Naive B cell (primary cell): ENCODE data around the gene KMO. TPM values are rescaled to one million over a fixed set of nuclear protein-coding genes. Genes with fewer than 3 reads are reported as not detected.

Source experiments
- ATAC-seq, 2 donors: fragments of 150-1000 bp; cut with Tn5 transposase; 2 replicates each; pipeline ENCODE4 v1.10.0; 2021; ENCODE audit warnings: low read depth in 2 of 2, mild to moderate bottlenecking in 2 of 2, moderate library complexity in 2 of 2
- DNase-seq: peaks from one replicate; pipeline ENCODE4 v3.0.0; 2022
- H3K27ac Mint-ChIP-seq, 6 donors: one replicate each; pipeline ENCODE4 v1.8.0; 2020 to 2022; ENCODE audit warnings: mild to moderate bottlenecking in 6 of 6, mixed read lengths in 6 of 6, moderate library complexity in 5 of 6, inconsistent platforms in 2 of 6
- H3K27me3 Mint-ChIP-seq, 3 donors: one replicate each; pipeline ENCODE4 v1.8.0; 2021 to 2022; ENCODE audit warnings: mixed read lengths in 3 of 3, mild to moderate bottlenecking in 1 of 3
- H3K36me3 Mint-ChIP-seq, 2 donors: one replicate each; pipeline ENCODE4 v1.8.0; 2020 to 2022; ENCODE audit warnings: mixed read lengths in 2 of 2, inconsistent platforms in 1 of 2, mild to moderate bottlenecking in 1 of 2
- H3K4me1 Mint-ChIP-seq, 3 donors: one replicate each; pipeline ENCODE4 v1.8.0; 2020 to 2022; ENCODE audit warnings: mixed read lengths in 3 of 3, inconsistent platforms in 1 of 3, mild to moderate bottlenecking in 1 of 3, moderate library complexity in 1 of 3
- H3K4me3 Mint-ChIP-seq, 8 donors: one replicate each; pipeline ENCODE4 v1.8.0; 2020 to 2022; ENCODE audit warnings: mild to moderate bottlenecking in 8 of 8, mixed read lengths in 8 of 8, moderate library complexity in 8 of 8, inconsistent platforms in 2 of 8
- H3K9me3 Mint-ChIP-seq, 7 donors: one replicate each; pipeline ENCODE4 v1.8.0; 2020 to 2022; ENCODE audit warnings: mixed read lengths in 7 of 7, mild to moderate bottlenecking in 5 of 7, inconsistent platforms in 2 of 7, moderate library complexity in 1 of 7
- polyA plus RNA-seq, 6 donors: library from polyadenylated mRNA; unstranded; fragments of 300-500 nt; fragmentation: Illumina TruSeq; gene quantifications; one replicate each; pipeline ENCODE4 v1.2.3, GENCODE V29; 2021; ENCODE audit warnings: low read depth in 6 of 6

KMO gene
- polyA plus RNA-seq, 6 donors from 2014 or later: 44.0 to 70.6 (median 53.4) TPM

DNA sequence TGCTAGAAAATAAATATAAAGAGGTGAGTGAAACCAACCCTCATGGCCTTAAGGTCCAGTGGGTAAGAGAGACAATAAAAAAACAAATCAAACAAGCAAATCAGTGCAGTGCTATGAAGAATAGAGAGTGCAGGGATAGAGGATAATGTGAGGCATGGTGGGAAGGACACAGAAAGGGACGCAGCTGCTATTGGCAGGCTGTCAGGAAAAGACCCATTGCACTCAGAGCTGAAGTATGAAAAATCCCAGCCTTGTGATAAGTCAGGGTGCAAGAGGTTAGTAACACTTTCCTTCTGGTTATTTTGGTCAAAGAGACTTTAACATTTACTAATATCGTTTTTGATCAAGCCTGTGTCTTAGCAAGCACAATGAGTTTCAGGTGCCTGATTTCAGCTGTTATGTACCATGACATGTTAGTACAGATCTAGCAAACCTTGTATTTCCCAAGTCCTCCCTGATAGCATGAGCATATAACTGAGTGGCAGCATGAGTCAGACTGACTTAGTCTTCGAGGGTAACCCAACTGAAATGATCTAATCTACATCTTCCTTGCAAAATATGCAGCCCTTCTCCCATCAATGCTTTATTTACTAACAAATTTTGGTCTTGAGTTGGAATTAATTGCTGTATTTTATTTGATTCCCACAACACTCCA, 76.3 kb downstream of the KMO start:
- Mint-ChIP-seq H3K27me3 (no peaks in the 10 kb centered on the region), H3K4me3 (no peak overlapping the region), H3K4me1 (peaks cover 21 to 35% (median 27%) of the 10 kb centered on the region in 3 donors), H3K36me3 (peaks cover 1 to 3% of the 10 kb centered on the region in 2 donors), H3K27ac (peak overlapping the region in 5 of 6 donors; percentile 1 to 75 (median 59)), H3K9me3 (no peaks in the 10 kb centered on the region)
- ATAC-seq (no peak), DNase-seq (no peak)

DNA sequence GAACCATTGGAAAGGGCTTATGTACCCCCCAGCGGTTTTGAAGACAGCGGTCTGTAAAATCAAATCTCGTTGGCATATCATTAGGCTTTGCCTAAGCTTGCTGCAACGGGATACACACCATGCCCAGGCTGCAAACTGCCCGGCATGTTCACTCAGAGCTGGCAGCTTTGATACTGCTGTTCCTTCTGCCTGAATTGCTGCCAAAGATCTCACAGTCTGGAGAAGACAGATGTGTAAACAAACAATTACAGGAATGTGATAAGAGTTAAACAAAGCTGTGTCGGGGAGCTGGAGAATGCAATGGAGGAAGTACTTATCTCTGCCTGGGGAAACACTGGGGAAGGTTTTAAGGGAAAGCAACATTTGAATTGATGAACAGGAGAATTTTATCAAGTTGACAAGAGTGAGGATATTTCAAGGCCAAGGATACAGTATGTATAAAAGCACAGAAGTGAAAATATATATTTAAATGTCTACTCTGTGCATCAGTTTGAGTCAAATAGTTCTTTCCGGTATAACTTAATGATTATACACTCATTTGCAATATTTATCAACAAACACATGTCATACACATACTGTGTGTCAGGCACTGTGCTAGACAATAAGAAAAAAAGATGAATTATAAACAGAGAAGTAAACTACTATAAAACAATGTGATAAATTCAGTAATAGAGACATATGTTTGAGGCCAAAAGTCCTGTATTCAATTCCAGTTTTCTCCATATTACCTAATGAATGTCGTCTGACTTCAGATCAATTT, 78.1 kb downstream of the KMO start:
- no peaks in the 10 kb centered on the region for H3K9me3 Mint-ChIP-seq
- no peak overlapping the region for H3K4me3 Mint-ChIP-seq
- DNase-seq: no peak
- H3K27me3 Mint-ChIP-seq: no peaks in the 10 kb centered on the region
- ATAC-seq: no peak
- no peak overlapping the region for H3K27ac Mint-ChIP-seq
- no peaks in the 10 kb centered on the region for H3K36me3 Mint-ChIP-seq
- H3K4me1 Mint-ChIP-seq: peaks cover 23 to 40% (median 23%) of the 10 kb centered on the region in 3 donors

DNA sequence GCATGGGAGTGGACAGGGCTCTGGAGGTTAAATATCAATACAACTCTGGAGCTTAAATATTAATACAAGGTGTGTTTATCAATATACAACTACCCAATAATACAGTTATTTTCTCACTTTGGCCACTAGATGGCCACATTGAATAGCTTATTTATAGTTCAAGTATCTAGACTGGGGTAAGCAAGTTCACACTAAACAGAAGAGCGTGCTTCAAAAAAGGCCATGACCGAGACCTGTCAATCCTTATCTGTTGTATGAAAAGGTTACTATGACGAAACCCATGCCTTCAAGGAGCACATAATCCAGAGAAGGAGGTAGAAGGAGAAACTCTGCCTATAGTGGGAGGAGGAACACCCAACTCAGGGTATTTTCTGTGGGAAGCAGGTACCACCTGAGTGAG, 78.9 kb downstream of the KMO start:
- no peaks in the 10 kb centered on the region for H3K27me3 Mint-ChIP-seq
- H3K36me3 Mint-ChIP-seq: no peaks in the 10 kb centered on the region
- no peaks in the 10 kb centered on the region for H3K9me3 Mint-ChIP-seq
- DNase-seq: peak; percentile 58
- peak; percentile 87 to 95 for ATAC-seq
- H3K27ac Mint-ChIP-seq: no peak overlapping the region
- no peak overlapping the region for H3K4me3 Mint-ChIP-seq
- H3K4me1 Mint-ChIP-seq: peaks cover 18 to 40% (median 23%) of the 10 kb centered on the region in 3 donors

DNA sequence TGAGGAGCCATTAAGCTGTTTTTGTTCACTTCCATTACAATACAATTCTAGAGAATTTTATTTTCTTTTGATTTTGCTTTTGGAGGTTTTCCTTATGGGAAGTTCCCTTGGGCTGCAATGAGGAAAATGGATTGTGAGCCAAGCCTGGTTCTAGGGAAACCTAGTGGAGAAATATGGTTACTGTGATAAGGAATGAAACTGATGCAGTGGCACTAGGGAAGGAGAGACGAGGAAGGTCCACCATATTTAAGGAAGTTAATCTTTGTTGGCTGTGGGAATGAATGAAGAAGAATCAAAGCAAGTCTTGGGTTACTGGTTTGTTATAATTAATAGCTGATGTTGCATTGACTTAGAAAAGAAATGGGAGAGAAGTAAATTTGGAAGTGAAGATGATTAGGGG, 79.6 kb downstream of the KMO start:
- Mint-ChIP-seq H3K27ac (no peak overlapping the region), H3K36me3 (no peaks in the 10 kb centered on the region), H3K9me3 (no peaks in the 10 kb centered on the region), H3K4me1 (peaks cover 18 to 44% (median 23%) of the 10 kb centered on the region in 3 donors), H3K4me3 (no peak overlapping the region), H3K27me3 (no peaks in the 10 kb centered on the region)
- no peak for ATAC-seq
- DNase-seq: no peak

DNA sequence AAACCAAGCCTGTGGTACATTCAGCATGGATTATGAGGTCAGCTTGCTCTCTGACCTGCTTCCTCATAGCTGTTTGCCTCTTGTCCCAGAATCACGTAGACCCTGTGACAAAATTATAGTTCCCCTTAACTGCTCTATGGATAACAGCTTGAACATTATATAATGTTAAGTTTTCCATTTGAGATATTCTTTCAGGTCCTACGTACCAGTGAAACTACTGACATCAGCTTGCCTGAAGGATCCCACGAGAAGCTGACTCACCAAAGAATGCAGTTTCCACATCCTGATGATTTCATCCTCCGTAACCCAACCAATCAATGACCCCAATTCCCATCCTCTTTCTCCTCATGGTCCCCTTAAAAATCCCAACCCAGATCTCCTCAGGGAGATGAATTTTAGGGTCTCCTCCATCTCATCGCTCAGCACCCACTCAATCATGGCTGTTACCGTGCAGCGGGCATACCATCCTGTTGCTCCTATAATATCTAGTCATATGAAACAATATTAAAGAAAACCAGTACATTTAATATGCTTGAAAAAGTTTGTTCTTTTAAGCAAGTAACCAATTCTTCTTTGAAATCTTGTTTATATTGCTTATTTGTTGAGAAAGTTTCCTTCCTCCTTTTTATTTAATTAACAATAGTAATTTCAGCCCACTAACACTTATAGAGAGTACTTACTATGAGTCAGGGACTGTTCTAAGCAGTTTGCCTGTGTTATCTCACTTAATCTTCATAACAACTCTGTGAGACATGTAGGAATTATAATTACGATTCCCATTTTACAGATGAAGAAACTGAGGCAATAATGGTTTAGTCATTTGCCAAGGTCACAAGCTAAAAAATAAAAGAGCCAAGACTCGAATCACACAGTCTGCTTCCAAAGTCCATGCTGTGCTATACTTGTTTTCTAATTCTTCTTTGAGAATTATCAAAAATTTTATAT, 80.6 kb downstream of the KMO start:
- ATAC-seq (no peak), DNase-seq (no peak)
- no peaks in the 10 kb centered on the region for H3K9me3 Mint-ChIP-seq
- no peaks in the 10 kb centered on the region for H3K27me3 Mint-ChIP-seq
- no peak overlapping the region for H3K4me3 Mint-ChIP-seq
- peaks cover 10 to 34% (median 23%) of the 10 kb centered on the region in 3 donors for H3K4me1 Mint-ChIP-seq
- peak overlapping the region in 4 of 6 donors; percentile 11 to 73 (median 14) for H3K27ac Mint-ChIP-seq
- H3K36me3 Mint-ChIP-seq: no peaks in the 10 kb centered on the region

DNA sequence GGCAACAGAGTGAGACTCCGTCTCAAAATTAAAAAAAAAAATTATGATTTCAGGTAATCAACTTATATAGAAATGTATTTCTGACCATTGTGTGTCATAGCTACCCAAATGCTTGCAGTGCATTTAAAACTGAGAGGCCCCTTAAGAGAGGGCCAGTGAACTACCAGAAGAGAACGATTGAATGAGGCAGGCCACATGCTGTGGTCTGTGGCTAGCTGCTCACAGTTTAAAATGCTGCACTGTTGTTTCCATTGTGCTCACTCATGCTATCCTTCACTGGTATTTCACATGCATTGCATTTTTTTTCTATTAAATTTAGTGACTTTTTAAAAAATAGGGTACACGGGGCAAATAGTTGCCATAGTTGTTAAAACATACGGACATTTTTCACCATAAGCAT, 82.0 kb downstream of the KMO start:
- no peaks in the 10 kb centered on the region for H3K27me3 Mint-ChIP-seq
- peaks cover 13 to 25% (median 25%) of the 10 kb centered on the region in 3 donors for H3K4me1 Mint-ChIP-seq
- DNase-seq (no peak), ATAC-seq (no peak)
- no peaks in the 10 kb centered on the region for H3K9me3 Mint-ChIP-seq
- no peaks in the 10 kb centered on the region for H3K36me3 Mint-ChIP-seq
- no peak overlapping the region for H3K4me3 Mint-ChIP-seq
- H3K27ac Mint-ChIP-seq: no peak overlapping the region

DNA sequence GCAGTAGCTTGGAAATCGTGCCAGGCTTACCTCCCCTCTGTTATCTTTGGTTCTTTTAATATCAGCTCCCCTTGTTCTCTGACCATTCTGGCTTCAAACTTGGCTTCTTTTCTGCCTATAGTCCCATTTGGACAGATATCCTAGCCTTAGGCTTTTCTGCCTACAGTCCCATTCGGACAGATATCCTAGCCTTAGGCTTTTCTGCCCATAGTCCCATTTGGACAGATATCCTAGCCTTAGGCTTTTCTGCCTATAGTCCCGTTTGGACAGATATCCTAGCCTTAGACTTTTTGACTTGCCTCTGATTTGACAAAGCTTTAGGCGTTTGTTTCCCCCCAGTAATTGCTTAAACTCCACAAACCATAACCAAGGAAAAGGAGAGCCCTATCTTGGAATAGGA, 82.4 kb downstream of the KMO start:
- Mint-ChIP-seq H3K4me3 (no peak overlapping the region), H3K9me3 (no peaks in the 10 kb centered on the region), H3K27me3 (no peaks in the 10 kb centered on the region), H3K27ac (peak overlapping the region in 1 of 6 donors; percentile 49), H3K4me1 (peaks cover 13 to 25% (median 24%) of the 10 kb centered on the region in 3 donors), H3K36me3 (no peaks in the 10 kb centered on the region)
- no peak for ATAC-seq
- no peak for DNase-seq

DNA sequence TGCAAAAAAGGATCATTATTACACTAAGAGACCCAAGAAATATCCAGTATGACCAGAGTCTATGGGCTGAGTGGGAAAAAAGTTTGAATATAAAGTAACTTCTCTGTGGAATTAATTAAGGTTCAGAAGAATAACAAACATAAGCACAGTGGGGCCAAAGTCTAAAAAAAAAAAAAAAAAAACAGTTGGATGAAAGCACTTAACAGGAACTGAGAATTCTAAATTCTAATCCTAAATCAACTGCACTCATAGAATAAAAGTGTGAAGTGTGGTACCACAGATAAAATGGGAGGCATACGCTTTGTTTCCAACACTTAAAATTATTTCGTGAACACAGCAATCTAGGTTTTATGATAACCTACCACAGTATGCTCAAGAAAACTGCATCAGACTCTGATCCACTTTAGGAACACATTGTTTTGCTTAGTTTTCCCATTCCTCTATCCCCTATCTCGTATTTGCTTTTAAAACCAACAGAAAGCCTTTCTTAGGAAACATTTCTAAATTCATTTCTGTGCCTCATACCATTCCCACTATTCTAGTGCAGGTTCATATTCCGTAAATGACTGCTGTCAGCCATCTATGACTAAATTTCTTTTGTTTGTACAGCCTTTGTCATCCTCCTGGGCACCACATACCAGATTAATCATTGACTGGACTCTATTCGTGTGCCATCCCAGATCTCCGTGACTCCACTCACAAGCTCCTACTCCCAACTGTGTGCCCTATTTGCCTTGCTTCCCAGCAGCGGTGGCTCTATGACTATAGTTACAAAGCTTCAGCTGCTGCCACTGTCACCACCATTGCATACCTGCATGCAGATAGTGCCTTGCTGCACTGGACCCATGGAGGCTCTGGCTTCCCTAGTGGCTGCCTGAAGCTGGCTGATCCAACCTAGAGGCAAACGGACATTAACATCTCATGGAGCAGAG, 83.1 kb downstream of the KMO start:
- no peak overlapping the region for H3K4me3 Mint-ChIP-seq
- DNase-seq (no peak), ATAC-seq (no peak)
- H3K9me3 Mint-ChIP-seq: no peaks in the 10 kb centered on the region
- no peaks in the 10 kb centered on the region for H3K27me3 Mint-ChIP-seq
- H3K27ac Mint-ChIP-seq: peak overlapping the region in 2 of 6 donors; percentile 38 to 70
- no peaks in the 10 kb centered on the region for H3K36me3 Mint-ChIP-seq
- H3K4me1 Mint-ChIP-seq: peaks cover 12 to 25% (median 22%) of the 10 kb centered on the region in 3 donors

DNA sequence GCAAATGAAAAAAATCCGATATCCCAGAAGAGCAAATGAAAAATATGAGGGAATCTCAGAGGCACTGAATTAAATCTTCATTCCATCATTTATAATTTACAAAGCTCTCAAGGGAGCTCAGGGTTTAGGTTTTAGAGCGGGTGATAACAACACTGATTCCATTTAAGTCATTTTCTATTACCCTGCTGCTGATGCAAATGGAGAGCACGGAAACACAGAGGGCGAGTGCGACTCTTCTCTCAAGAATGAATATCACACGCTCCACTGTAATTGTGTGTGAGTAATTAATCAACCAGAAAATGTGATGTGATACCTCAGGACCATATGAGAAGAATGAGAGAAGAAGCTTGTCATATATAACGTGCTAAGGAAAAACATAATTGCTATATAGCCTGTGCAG, 85.2 kb downstream of the KMO start:
- Mint-ChIP-seq H3K27me3 (no peaks in the 10 kb centered on the region), H3K4me3 (no peak overlapping the region), H3K36me3 (peaks cover 0 to 7% of the 10 kb centered on the region in 2 donors), H3K9me3 (no peaks in the 10 kb centered on the region), H3K4me1 (peaks cover 19 to 34% (median 25%) of the 10 kb centered on the region in 3 donors), H3K27ac (no peak overlapping the region)
- DNase-seq (no peak), ATAC-seq (no peak)

DNA sequence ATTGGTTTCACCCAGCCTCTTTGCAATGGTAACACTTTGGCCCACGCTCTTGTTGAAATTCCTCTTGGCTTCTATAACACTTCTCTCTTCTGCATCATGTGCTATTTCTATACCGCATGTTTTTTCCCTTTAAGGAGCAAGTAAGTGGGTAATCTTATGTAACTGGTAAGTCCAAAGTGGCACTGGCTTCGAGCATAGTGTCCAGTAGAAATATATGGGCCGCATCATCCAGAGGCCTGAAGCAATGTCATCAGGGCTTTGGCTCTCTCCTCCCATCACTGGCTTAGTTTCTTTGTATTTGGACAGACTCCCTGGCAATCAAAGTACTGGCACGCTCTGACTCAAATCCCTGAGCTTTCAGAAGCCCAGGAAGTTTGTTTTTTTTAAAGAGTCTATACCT, 90.5 kb downstream of the KMO start:
- H3K36me3 Mint-ChIP-seq: peaks cover 0 to 7% of the 10 kb centered on the region in 2 donors
- no peaks in the 10 kb centered on the region for H3K27me3 Mint-ChIP-seq
- DNase-seq (no peak), ATAC-seq (no peak)
- H3K9me3 Mint-ChIP-seq: no peaks in the 10 kb centered on the region
- H3K27ac Mint-ChIP-seq: peak overlapping the region in 4 of 6 donors; percentile 5 to 27 (median 20)
- H3K4me1 Mint-ChIP-seq: peaks cover 12 to 37% (median 26%) of the 10 kb centered on the region in 3 donors
- H3K4me3 Mint-ChIP-seq: no peak overlapping the region

DNA sequence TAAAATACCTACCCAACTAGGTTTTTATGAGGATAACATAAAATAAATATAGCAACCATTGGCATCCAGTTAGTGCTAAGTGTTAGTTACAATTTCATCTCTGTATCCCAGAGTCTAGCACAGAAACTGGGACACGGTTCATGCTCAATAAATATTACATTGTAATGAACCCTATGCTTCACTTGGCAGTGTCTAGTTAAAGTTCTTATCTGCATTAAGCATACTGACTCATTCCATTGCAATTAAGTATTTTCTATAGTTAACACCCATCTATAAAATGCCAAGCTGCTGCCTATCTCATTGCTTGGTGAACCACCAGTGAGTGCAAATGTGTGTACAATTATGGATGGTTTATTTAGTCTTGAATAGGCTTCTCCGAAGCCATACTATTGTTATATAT, 92.8 kb downstream of the KMO start:
- peaks cover 0 to 7% of the 10 kb centered on the region in 2 donors for H3K36me3 Mint-ChIP-seq
- H3K9me3 Mint-ChIP-seq: no peaks in the 10 kb centered on the region
- H3K4me1 Mint-ChIP-seq: peaks cover 28 to 42% (median 35%) of the 10 kb centered on the region in 3 donors
- peak overlapping the region in 1 of 6 donors; percentile 49 for H3K27ac Mint-ChIP-seq
- no peak for DNase-seq
- ATAC-seq: no peak
- H3K27me3 Mint-ChIP-seq: no peaks in the 10 kb centered on the region
- no peak overlapping the region for H3K4me3 Mint-ChIP-seq

DNA sequence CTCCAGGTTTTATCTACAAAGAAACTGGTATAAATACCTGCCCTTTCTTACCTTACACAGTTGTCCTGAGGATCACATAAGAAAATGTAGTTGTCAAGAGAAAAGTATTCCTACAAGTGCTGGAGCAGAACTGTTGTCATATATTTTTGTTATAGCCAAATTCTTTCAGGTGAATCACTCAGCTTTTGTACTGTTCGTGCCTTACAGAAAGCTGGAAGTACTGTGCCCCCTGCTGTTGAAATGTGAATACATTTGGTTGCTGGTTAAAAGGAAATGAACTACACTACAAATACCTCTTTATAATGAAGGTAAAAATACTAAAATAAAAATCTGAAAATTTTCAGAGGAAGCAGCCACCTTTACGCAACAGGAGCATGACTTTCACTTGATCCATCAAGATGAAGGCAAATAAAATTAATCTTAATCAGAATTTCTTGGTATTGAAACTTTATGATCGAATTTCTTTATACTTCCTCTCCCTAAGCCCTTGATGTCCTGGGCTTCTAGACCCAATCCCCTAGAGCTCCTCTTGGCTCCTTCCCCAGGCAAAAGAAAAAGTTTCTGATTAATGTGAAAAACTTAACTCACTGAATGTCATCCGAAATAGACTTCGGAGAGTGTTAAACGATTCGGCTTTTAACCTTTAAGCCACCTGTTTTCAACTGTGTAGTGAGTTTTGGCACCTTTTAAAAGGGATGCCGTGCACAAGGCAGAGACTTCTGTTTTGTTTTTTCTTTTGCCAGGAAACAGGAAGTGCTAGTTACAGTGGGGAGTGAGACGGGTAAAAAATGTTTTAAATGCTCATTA, 95.5 kb downstream of the KMO start:
- peak overlapping the region; percentile 62 to 86 (median 79) for H3K4me3 Mint-ChIP-seq
- peak overlapping the region; percentile 92 to 96 (median 94) for H3K27ac Mint-ChIP-seq
- peak; percentile 55 for DNase-seq
- H3K36me3 Mint-ChIP-seq: peaks cover 8 to 11% of the 10 kb centered on the region in 2 donors
- no peaks in the 10 kb centered on the region for H3K9me3 Mint-ChIP-seq
- no peaks in the 10 kb centered on the region for H3K27me3 Mint-ChIP-seq
- peak; percentile 84 to 85 for ATAC-seq
- peaks cover 30 to 48% (median 41%) of the 10 kb centered on the region in 3 donors for H3K4me1 Mint-ChIP-seq
